ENCODE results near the gene MEGF11.

- no peak for TF ChIP-seq CTCF (IDR thresholded peaks at IDR 0.05)
- no peak for TF ChIP-seq POLR2A (IDR thresholded peaks at IDR 0.05)
Observed at GRCh38 chr15:66069751-66070150, 183.8 kb downstream of the MEGF11 start.
